ENCODE data around the gene COL4A1.

Gene COL4A1

DNA sequence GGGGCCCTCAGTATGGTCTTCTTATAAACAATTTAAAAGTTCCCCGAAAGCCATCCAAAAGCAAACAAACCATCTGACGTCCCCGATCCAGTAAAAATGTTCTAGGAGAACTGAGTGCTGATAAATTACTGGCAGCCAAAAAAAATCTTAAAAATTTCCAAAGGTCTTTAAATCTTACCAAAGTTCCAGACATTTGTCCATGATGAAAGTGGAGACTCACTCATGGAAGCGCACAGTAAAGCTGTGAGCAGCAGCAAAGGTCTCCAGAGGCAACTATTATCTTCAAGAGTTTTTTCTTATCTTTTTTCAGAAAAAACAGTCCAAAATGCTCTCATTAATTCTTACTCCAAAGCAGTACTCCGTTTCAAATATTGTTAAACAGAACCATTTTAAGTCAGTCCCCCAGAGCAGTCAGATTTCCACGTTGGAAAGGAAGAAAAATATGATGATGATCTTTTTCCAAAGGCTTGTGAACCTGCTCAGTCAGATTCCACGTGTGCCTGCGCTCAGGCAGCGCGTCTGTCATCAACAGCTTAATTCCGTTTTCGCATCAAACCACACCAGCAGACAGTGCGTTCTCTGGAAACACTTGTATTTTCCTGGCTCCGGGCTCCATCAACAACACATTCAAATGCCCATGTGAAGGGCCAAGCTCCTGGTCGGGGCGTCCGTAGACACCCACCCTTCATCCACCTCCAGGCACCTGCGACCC is 85.4 kb downstream of the COL4A1 start:
- no peak for TF ChIP-seq EZH2 (IDR thresholded peaks at IDR 0.05; ENCODE audit: borderline replicate concordance, low read length)
- TF ChIP-seq, protein P1, sequence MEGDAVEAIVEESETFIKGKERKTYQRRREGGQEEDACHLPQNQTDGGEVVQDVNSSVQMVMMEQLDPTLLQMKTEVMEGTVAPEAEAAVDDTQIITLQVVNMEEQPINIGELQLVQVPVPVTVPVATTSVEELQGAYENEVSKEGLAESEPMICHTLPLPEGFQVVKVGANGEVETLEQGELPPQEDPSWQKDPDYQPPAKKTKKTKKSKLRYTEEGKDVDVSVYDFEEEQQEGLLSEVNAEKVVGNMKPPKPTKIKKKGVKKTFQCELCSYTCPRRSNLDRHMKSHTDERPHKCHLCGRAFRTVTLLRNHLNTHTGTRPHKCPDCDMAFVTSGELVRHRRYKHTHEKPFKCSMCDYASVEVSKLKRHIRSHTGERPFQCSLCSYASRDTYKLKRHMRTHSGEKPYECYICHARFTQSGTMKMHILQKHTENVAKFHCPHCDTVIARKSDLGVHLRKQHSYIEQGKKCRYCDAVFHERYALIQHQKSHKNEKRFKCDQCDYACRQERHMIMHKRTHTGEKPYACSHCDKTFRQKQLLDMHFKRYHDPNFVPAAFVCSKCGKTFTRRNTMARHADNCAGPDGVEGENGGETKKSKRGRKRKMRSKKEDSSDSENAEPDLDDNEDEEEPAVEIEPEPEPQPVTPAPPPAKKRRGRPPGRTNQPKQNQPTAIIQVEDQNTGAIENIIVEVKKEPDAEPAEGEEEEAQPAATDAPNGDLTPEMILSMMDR (IDR thresholded peaks at IDR 0.05; ENCODE audit: low read length) = no peak
- Histone ChIP-seq H2AFZ (ENCODE audit: low read length) (no peak overlapping the region), H3K27ac (ENCODE audit: low read depth, low read length, poor library complexity, severe bottlenecking) (no peak overlapping the region)

GRCh38 chr13:110220471-110220870 is 86.5 kb downstream of the COL4A1 start:
- Histone ChIP-seq H3K27me3 (ENCODE audit: insufficient read depth, low read length) (0 out of 2 replicates have a peak, but pooled peaks cover 9% of the 10 kb centered on the region), H3K4me3 (ENCODE audit: low read depth, low read length, poor library complexity, severe bottlenecking) (no peak overlapping the region), H3K4me2 (ENCODE audit: low read length) (no peak overlapping the region), H3K79me2 (ENCODE audit: insufficient read depth, low read length) (no peaks in the 10 kb centered on the region), H3K36me3 (ENCODE audit: insufficient read depth, low read length) (no peaks in the 10 kb centered on the region), H3K9me3 (ENCODE audit: low read length) (no peaks in the 10 kb centered on the region), H3K9me2 (ENCODE audit: low read depth, low read length) (no peaks in the 10 kb centered on the region), H3F3A (ENCODE audit: insufficient read depth, low read length) (no peaks in the 10 kb centered on the region), H2AFZ (ENCODE audit: low read length) (no peak overlapping the region), H3K27ac (ENCODE audit: low read depth, low read length, poor library complexity, severe bottlenecking) (no peak overlapping the region), H3K4me1 (ENCODE audit: insufficient read depth, low read length, severe bottlenecking) (no peaks in the 10 kb centered on the region), H4K20me1 (ENCODE audit: insufficient read depth, low read length) (no peaks in the 10 kb centered on the region), H3K9ac (ENCODE audit: low read length) (no peak overlapping the region)
- no peak for TF ChIP-seq EZH2 (IDR thresholded peaks at IDR 0.05; ENCODE audit: borderline replicate concordance, low read length)
- TF ChIP-seq, protein P1 (IDR thresholded peaks at IDR 0.05; ENCODE audit: low read length) = no peak

More for the DNA sequence above, 85.4 kb downstream of the COL4A1 start:
- Histone ChIP-seq H3K27me3 (ENCODE audit: insufficient read depth, low read length) (0 out of 2 replicates have a peak, but pooled peaks cover 9% of the 10 kb centered on the region), H3K4me2 (ENCODE audit: low read length) (no peak overlapping the region), H3K9me3 (ENCODE audit: low read length) (no peaks in the 10 kb centered on the region), H3F3A (ENCODE audit: insufficient read depth, low read length) (no peaks in the 10 kb centered on the region), H3K4me1 (ENCODE audit: insufficient read depth, low read length, severe bottlenecking) (no peaks in the 10 kb centered on the region), H3K79me2 (ENCODE audit: insufficient read depth, low read length) (no peaks in the 10 kb centered on the region), H4K20me1 (ENCODE audit: insufficient read depth, low read length) (no peaks in the 10 kb centered on the region), H3K36me3 (ENCODE audit: insufficient read depth, low read length) (no peaks in the 10 kb centered on the region), H3K9ac (ENCODE audit: low read length) (no peak overlapping the region), H3K4me3 (ENCODE audit: low read depth, low read length, poor library complexity, severe bottlenecking) (no peak overlapping the region), H3K9me2 (ENCODE audit: low read depth, low read length) (no peaks in the 10 kb centered on the region)

- no peaks in the 10 kb centered on the region for H4K20me1 ChIP-seq (ENCODE audit: insufficient read depth, low read length)
- TF ChIP-seq, protein P1 (IDR thresholded peaks at IDR 0.05; ENCODE audit: low read length) = no peak
- no peak for TF ChIP-seq EZH2 (IDR thresholded peaks at IDR 0.05; ENCODE audit: borderline replicate concordance, low read length)
- no peak overlapping the region for H2AFZ ChIP-seq (ENCODE audit: low read length)
- H3K4me1 ChIP-seq (ENCODE audit: insufficient read depth, low read length, severe bottlenecking) = no peaks in the 10 kb centered on the region
- H3K4me3 ChIP-seq (ENCODE audit: low read depth, low read length, poor library complexity, severe bottlenecking) = no peak overlapping the region
- no peak overlapping the region for H3K9ac ChIP-seq (ENCODE audit: low read length)
- H3K36me3 ChIP-seq (ENCODE audit: insufficient read depth, low read length) = no peaks in the 10 kb centered on the region
- H3K27me3 ChIP-seq (ENCODE audit: insufficient read depth, low read length) = 0 out of 2 replicates have a peak, but pooled peaks cover 9% of the 10 kb centered on the region
- no peaks in the 10 kb centered on the region for H3K9me3 ChIP-seq (ENCODE audit: low read length)
- H3K79me2 ChIP-seq (ENCODE audit: insufficient read depth, low read length) = no peaks in the 10 kb centered on the region
- no peak overlapping the region for H3K4me2 ChIP-seq (ENCODE audit: low read length)
- H3K9me2 ChIP-seq (ENCODE audit: low read depth, low read length) = no peaks in the 10 kb centered on the region
- no peaks in the 10 kb centered on the region for H3F3A ChIP-seq (ENCODE audit: insufficient read depth, low read length)
- H3K27ac ChIP-seq (ENCODE audit: low read depth, low read length, poor library complexity, severe bottlenecking) = no peak overlapping the region
These were observed 88.3 kb downstream of the COL4A1 start for GRCh38 chr13:110218581-110219201.

All from OCI-LY1 (cell line).